Measurements from ENCODE around the gene TFDP1. TPM values are rescaled to one million over a fixed set of nuclear protein-coding genes. Genes with fewer than 3 reads are reported as not detected.

Gene TFDP1
- total RNA-seq, 1 experiment from 2014 or later, result 78.2 TPM

GRCh38 chr13:113642563-113642962 is 58.0 kb downstream of the TFDP1 start:
- H3K36me3 ChIP-seq (replicated peaks; ENCODE audit: control insufficient read depth, insufficient read depth, low read length), result peaks cover 14% of the 10 kb centered on the region
- no peak for DNase-seq
- no peak overlapping the region for H3K4me3 ChIP-seq (ENCODE audit: insufficient read depth, low read depth, low read length)
- H3K27me3 ChIP-seq (ENCODE audit: control insufficient read depth, insufficient read depth, low read length), result no peaks in the 10 kb centered on the region

DNA sequence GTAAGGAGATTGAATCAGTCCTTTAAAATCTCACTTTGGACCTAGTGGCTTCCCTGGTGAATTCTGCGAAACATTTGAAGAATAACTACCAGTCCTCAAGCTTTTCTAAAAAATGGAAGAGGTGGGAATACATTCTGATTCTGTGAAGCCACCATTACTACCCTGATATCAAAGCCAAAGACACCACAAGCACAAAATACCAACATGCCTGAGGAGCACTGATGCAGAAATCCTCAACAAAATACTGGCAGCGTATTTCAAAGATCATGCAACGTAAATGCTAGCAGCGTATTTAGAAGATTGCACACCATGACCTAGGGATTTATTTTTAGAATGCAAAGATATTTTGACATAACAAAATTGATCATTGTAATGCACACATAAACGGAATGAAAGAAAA is 59.0 kb downstream of the TFDP1 start:
- peaks cover 11% of the 10 kb centered on the region for H3K36me3 ChIP-seq (replicated peaks; ENCODE audit: control insufficient read depth, insufficient read depth, low read length)
- no peaks in the 10 kb centered on the region for H3K27me3 ChIP-seq (ENCODE audit: control insufficient read depth, insufficient read depth, low read length)
- H3K4me3 ChIP-seq (ENCODE audit: insufficient read depth, low read depth, low read length), result no peak overlapping the region
- no peak for DNase-seq

DNA sequence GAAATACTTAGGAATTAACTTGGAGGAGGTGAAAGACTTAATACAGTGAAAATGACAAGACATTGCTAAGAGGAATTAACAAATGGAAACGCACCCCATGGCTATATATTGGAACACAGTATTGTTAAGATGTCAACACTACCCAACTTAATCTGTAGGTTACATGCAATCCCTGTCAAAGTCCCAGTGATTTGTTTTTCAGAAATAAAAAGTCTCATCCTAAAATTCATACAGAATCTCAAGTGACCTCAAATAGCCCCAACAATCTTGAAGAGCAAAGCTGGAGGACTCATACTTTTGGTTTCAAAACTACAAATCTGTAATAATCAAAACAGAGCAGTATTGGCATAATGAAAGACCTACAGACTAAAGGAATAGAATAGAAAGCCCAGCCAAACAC is 60.2 kb downstream of the TFDP1 start:
- H3K27me3 ChIP-seq (ENCODE audit: control insufficient read depth, insufficient read depth, low read length), result no peaks in the 10 kb centered on the region
- peaks cover 6% of the 10 kb centered on the region for H3K36me3 ChIP-seq (replicated peaks; ENCODE audit: control insufficient read depth, insufficient read depth, low read length)
- DNase-seq, result no peak
- H3K4me3 ChIP-seq (ENCODE audit: insufficient read depth, low read depth, low read length), result no peak overlapping the region

GRCh38 chr13:113645329-113645728 is 60.8 kb downstream of the TFDP1 start:
- H3K27me3 ChIP-seq (ENCODE audit: control insufficient read depth, insufficient read depth, low read length), result no peaks in the 10 kb centered on the region
- no peak for DNase-seq
- peaks cover 6% of the 10 kb centered on the region for H3K36me3 ChIP-seq (replicated peaks; ENCODE audit: control insufficient read depth, insufficient read depth, low read length)
- H3K4me3 ChIP-seq (ENCODE audit: insufficient read depth, low read depth, low read length), result no peak overlapping the region

- Histone ChIP-seq H3K4me3 (ENCODE audit: insufficient read depth, low read depth, low read length) (no peak overlapping the region), H3K27me3 (ENCODE audit: control insufficient read depth, insufficient read depth, low read length) (no peaks in the 10 kb centered on the region), H3K36me3 (replicated peaks; ENCODE audit: control insufficient read depth, insufficient read depth, low read length) (peaks cover 2% of the 10 kb centered on the region)
- DNase-seq, result no peak
Observed at GRCh38 chr13:113646376-113646775, 61.8 kb downstream of the TFDP1 start.

DNA sequence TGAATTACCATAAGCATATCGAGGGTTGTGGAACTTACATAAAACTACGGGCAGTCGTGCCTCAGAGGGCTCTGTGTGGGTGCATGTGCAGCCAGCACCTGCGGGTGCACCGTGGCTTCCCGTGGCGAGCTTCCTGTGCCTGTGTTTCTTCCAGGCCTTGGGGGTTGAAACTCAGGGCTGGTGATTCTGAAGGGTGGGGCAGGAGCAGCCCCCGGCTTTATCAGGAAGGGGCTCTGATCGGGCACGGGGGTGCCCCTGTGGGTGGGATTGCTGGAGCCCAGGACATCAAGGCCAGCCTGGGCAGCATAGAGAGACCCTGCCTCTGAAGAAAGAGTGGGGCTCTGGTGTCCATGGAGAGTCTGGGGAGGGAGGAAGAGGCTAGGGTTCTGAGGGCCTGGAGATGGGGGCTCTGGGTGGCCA is 62.4 kb downstream of the TFDP1 start:
- no peaks in the 10 kb centered on the region for H3K27me3 ChIP-seq (ENCODE audit: control insufficient read depth, insufficient read depth, low read length)
- no peaks in the 10 kb centered on the region for H3K36me3 ChIP-seq (replicated peaks; ENCODE audit: control insufficient read depth, insufficient read depth, low read length)
- no peak overlapping the region for H3K4me3 ChIP-seq (ENCODE audit: insufficient read depth, low read depth, low read length)
- peak; percentile 18 for DNase-seq

GRCh38 chr13:113647351-113648215 is 63.0 kb downstream of the TFDP1 start:
- no peak overlapping the region for H3K4me3 ChIP-seq (ENCODE audit: insufficient read depth, low read depth, low read length)
- H3K27me3 ChIP-seq (ENCODE audit: control insufficient read depth, insufficient read depth, low read length), result no peaks in the 10 kb centered on the region
- peak; percentile 36 for DNase-seq
- no peaks in the 10 kb centered on the region for H3K36me3 ChIP-seq (replicated peaks; ENCODE audit: control insufficient read depth, insufficient read depth, low read length)

DNA sequence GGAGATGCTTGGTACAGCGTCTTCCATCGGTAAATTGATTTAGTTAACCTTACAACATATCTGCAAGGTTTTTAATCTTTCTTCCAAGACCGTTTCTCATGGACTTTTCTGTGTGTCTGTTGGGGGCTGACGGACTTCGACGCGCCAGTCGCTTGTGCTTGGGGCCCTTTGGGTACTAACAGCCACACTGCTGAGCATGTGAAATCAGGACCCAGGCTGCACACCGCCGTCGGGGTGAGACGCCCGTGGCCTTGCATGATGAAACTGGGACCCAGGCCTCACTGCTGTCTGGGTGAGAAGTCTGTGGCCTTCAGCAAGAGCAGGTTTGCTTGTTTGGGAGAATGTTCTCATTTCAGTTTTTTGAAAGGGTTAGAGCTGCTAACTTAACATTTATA is 63.7 kb downstream of the TFDP1 start:
- peak; percentile 15 for DNase-seq
- no peak overlapping the region for H3K4me3 ChIP-seq (ENCODE audit: insufficient read depth, low read depth, low read length)
- H3K27me3 ChIP-seq (ENCODE audit: control insufficient read depth, insufficient read depth, low read length), result no peaks in the 10 kb centered on the region

GRCh38 chr13:113649212-113649611 is 64.7 kb downstream of the TFDP1 start:
- no peak overlapping the region for H3K4me3 ChIP-seq (ENCODE audit: insufficient read depth, low read depth, low read length)
- H3K27me3 ChIP-seq (ENCODE audit: control insufficient read depth, insufficient read depth, low read length), result no peaks in the 10 kb centered on the region
- no peaks in the 10 kb centered on the region for H3K36me3 ChIP-seq (replicated peaks; ENCODE audit: control insufficient read depth, insufficient read depth, low read length)
- DNase-seq, result peak; percentile 67

More for the DNA sequence above, 63.7 kb downstream of the TFDP1 start:
- H3K36me3 ChIP-seq (replicated peaks; ENCODE audit: control insufficient read depth, insufficient read depth, low read length), result no peaks in the 10 kb centered on the region

DNA sequence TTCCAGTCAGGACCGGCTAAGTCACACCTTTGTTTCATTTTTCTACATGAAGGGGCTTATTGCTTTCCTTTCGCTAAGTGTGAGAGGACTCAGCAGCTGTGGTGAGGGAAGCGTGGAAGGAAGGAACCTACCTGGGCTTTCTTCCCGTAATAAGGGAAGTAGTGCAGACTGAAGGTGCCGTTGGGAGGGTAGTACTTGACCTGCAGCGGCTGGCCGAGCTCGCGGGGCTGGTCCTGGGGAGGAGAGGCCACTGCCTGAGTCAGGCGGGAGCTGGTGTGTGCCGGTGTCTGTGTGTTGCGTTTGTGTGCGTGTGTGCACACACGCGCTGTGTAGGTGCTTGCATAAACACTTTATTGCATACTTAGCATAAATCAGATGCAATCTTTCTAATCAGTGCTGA is 65.7 kb downstream of the TFDP1 start:
- H3K27me3 ChIP-seq (ENCODE audit: control insufficient read depth, insufficient read depth, low read length), result no peaks in the 10 kb centered on the region
- H3K4me3 ChIP-seq (ENCODE audit: insufficient read depth, low read depth, low read length), result no peak overlapping the region
- DNase-seq, result peak; percentile 49
- no peaks in the 10 kb centered on the region for H3K36me3 ChIP-seq (replicated peaks; ENCODE audit: control insufficient read depth, insufficient read depth, low read length)

DNA sequence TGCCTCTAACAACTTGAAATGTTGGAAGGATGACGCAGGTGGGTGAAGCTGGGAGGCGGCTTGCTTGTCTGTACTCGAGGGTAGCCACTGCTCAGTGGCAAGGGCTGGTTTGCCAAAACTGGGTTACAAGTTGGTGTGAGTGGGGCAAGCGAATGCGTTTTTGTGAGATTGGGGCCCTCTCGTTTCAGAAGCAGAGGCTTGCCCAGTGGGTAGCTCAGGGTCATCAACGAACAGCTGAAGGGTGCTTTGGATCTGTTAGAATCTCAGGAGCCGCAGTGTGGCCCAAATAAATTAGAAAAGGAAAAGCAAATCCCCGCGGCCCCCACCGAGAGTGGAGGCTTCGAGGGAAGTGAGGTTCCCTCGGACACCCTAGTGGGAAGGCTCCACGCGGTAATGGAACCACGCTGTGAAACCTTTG is 66.2 kb downstream of the TFDP1 start:
- DNase-seq, result peak; percentile 36
- H3K36me3 ChIP-seq (replicated peaks; ENCODE audit: control insufficient read depth, insufficient read depth, low read length), result no peaks in the 10 kb centered on the region
- no peak overlapping the region for H3K4me3 ChIP-seq (ENCODE audit: insufficient read depth, low read depth, low read length)

GRCh38 chr13:113651511-113652403 is 67.2 kb downstream of the TFDP1 start:
- Histone ChIP-seq H3K27me3 (ENCODE audit: control insufficient read depth, insufficient read depth, low read length) (no peaks in the 10 kb centered on the region), H3K4me3 (ENCODE audit: insufficient read depth, low read depth, low read length) (no peak overlapping the region), H3K36me3 (replicated peaks; ENCODE audit: control insufficient read depth, insufficient read depth, low read length) (no peaks in the 10 kb centered on the region)
- DNase-seq, result peak; percentile 61

More for the DNA sequence above, 66.2 kb downstream of the TFDP1 start:
- no peaks in the 10 kb centered on the region for H3K27me3 ChIP-seq (ENCODE audit: control insufficient read depth, insufficient read depth, low read length)

DNA sequence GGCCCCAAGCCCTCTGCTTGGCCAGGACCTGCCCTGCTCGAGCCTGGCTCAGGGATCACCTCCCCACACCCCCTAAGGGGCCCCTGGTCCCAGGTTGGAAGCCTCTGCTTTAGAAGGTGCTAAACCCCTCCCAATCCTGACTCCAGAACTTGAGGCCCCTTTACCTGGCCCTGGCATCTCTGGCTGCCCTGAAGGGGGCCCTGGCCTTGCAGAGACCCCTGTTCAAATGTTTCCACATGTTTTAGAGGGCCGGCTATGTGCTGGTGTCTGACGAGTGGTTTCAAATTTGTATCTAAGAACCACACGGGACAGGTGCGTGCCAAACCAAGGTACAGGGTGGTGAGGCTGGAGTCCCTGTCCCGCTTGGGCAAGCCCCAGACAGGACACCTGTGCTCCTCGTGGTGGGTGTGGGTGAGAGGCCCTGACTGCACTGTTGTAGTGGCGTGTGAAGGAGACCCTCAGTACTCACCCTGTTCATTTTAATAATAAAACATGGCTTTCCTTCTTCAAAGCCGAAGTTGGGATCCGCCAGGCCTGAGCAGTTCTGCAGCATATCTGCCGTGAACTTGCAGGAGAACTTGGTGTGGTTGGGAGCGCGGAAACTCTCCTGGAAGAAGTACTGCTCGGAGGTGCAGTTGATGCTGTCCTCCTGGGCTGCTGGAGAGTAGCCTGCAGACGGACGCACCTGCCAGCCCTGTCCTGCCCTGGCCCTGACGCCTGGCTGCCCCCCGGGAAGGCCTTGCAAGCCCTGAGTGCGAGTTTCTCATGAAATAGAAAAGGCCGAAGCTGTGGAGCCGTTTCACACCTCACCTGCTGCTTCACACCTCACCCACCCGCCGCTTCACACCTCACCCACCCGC is 68.1 kb downstream of the TFDP1 start:
- DNase-seq, result peak; percentile 54
- Histone ChIP-seq H3K27me3 (ENCODE audit: control insufficient read depth, insufficient read depth, low read length) (no peaks in the 10 kb centered on the region), H3K36me3 (replicated peaks; ENCODE audit: control insufficient read depth, insufficient read depth, low read length) (no peaks in the 10 kb centered on the region), H3K4me3 (ENCODE audit: insufficient read depth, low read depth, low read length) (no peak overlapping the region)

Measured in H7 (cell line).